HAP-1 (cell line): ENCODE data around the gene KRTAP5-2.

Experiments
- DNase-seq, 2 experiments: peaks; one replicate each; pipeline ENCODE4 v3.0.0-alpha.2; 2016 to 2020; ENCODE audit warnings: low spot score in 2 of 2
- H3K27me3 ChIP-seq: fragments of 250-450 bp; sonication (Bioruptor Pico); 2 replicates; pipeline ENCODE4 v1.5.1; 2020; ENCODE audit warnings: low read depth, mild to moderate bottlenecking, moderate library complexity
- H3K36me3 ChIP-seq: fragments of 250-450 bp; sonication (Bioruptor Pico); replicated peaks from 2 replicates; pipeline ENCODE4 v1.5.1; 2020; ENCODE audit warnings: mild to moderate bottlenecking
- H3K4me1 ChIP-seq: fragments of 250-450 bp; sonication (Bioruptor Pico); 2 replicates; pipeline ENCODE4 v1.5.1; 2020; ENCODE audit warnings: mild to moderate bottlenecking
- H3K4me3 ChIP-seq: fragments of 250-450 bp; sonication (Bioruptor Pico); 2 replicates; pipeline ENCODE4 v1.5.1; 2020; ENCODE audit warnings: mild to moderate bottlenecking, moderate library complexity
- H3K9me3 ChIP-seq: fragments of 250-450 bp; sonication (Bioruptor Pico); 2 replicates; pipeline ENCODE4 v1.5.1; 2020; ENCODE audit warnings: mild to moderate bottlenecking, moderate library complexity
- in situ Hi-C: fragments of 300-500 bp; cut with MboI; formaldehyde crosslinking; loops from 3 replicates; pipeline ENCODE4 v1.14.3; 2020; ENCODE audit warnings: low sequenced_read_pairs, inconsistent platforms, mixed read lengths

Gene KRTAP5-2

GRCh38 chr11:1557051-1557884, 40.8 kb downstream of the KRTAP5-2 start:
- Histone ChIP-seq H3K4me3 (no peak overlapping the region), H3K36me3 (no peaks in the 10 kb centered on the region), H3K27me3 (no peaks in the 10 kb centered on the region), H3K9me3 (no peaks in the 10 kb centered on the region), H3K4me1 (no peaks in the 10 kb centered on the region)
- in situ Hi-C loops = no loop called here
- DNase-seq = no peak

DNA sequence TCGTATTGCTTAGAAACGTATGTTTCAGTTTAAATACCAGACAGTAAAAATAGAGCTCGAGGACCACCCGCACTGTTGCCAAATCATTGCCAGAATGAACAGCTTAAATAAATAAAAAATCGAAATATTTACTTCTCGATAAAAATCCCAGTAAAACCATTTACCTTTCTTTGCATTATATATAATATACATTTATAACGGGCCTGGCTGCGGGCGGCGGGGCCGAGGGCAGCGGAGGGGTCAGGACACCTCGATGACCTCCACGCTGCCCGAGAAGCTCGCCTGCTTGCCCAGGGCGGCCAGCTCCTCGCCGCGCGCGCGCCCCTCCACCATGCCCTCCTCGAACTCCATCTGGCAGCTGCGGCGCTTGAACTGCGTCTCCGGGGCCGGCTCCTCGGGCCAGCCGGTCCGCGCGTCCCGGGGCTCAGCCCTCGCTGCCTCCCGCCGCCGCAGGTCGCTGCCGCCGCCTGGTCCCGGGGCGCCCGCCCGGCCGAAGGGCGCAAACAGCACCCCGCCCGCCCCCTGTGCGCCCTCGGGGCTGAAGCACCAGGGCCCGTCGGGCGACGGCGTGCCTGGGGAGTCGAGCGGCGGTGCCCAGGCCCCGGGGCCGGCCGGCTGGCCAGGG, 41.7 kb downstream of the KRTAP5-2 start:
- Histone ChIP-seq H3K27me3 (no peaks in the 10 kb centered on the region), H3K4me3 (no peak overlapping the region), H3K4me1 (no peaks in the 10 kb centered on the region), H3K36me3 (no peaks in the 10 kb centered on the region), H3K9me3 (no peaks in the 10 kb centered on the region)
- no peak for DNase-seq
- in situ Hi-C loops = no loop called here

DNA sequence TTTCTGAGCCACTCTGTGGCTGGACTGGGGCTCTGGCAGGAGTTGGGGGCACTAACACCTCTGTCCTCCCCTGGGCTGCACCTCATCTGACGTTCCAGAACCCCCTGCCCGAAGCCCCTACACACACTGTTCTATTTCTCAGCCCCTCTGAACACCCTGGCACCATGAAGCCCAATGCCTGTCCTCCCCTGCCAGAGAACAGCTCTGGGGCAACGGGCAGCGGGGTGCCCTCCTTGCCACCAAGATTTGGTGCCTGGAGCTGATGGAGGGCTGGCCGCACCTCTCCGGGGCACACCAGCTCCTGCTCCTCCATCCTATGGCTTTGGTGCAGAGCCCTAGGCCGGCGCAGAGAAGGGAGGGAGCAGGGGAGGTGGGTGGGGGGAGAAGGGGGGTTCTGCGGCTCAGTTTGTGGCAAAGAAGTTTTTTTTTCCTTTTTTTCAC, 42.4 kb downstream of the KRTAP5-2 start:
- no peaks in the 10 kb centered on the region for H3K36me3 ChIP-seq
- H3K4me1 ChIP-seq = no peaks in the 10 kb centered on the region
- H3K4me3 ChIP-seq = no peak overlapping the region
- no peaks in the 10 kb centered on the region for H3K9me3 ChIP-seq
- H3K27me3 ChIP-seq = no peaks in the 10 kb centered on the region
- no peak for DNase-seq
- in situ Hi-C loops = no loop called here

- no peaks in the 10 kb centered on the region for H3K9me3 ChIP-seq
- H3K4me1 ChIP-seq = no peaks in the 10 kb centered on the region
- in situ Hi-C loops = no loop called here
- H3K4me3 ChIP-seq = no peak overlapping the region
- H3K27me3 ChIP-seq = no peaks in the 10 kb centered on the region
- no peak for DNase-seq
- H3K36me3 ChIP-seq = no peaks in the 10 kb centered on the region
Observed at GRCh38 chr11:1554981-1555712, 42.9 kb downstream of the KRTAP5-2 start.

DNA sequence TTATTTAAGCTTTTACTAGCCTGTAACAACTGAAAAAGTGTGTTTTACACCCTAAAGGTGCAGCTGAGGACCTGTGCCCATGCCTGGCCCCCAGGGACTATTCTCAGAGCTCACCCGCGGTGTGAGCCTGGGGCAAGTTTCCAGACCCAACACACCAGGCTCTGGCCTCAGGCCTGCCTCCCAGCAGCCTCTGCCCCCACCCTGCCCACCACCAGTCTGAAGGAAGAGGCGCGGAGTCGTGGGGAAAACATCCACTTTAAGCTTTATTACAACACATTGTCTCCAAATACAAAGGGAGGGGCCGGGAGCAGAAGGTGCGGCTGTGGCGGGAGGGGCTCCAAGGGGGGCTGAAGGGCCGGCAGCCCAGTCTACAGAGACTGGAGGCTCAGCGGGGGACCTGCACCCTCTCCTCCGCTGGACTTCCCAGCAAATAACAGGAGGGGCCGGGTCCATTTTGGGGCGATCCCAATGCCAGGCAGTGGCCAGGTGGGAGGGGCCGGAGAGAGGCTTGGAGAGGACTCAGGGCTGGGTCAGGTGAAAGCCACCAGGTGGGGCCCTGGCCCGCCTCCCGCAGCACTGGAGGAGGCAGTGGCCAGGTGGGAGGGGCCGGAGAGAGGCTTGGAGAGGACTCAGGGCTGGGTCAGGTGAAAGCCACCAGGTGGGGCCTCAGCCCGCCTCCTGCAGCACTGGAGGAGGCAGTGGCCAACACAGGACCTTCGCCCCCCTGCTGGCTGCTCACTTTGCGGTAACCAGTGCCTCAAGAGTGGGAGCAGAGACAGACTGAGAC, 44.1 kb downstream of the KRTAP5-2 start:
- Histone ChIP-seq H3K4me1 (no peaks in the 10 kb centered on the region), H3K36me3 (no peaks in the 10 kb centered on the region), H3K27me3 (no peaks in the 10 kb centered on the region), H3K9me3 (no peaks in the 10 kb centered on the region), H3K4me3 (no peak overlapping the region)
- in situ Hi-C loops = no loop called here
- DNase-seq = no peak

- DNase-seq = no peak
- Histone ChIP-seq H3K4me1 (no peaks in the 10 kb centered on the region), H3K27me3 (peaks cover 25% of the 10 kb centered on the region), H3K4me3 (no peak overlapping the region), H3K36me3 (no peaks in the 10 kb centered on the region), H3K9me3 (no peaks in the 10 kb centered on the region)
- in situ Hi-C loops = no loop called here
Observed at GRCh38 chr11:1549338-1550330, 48.5 kb downstream of the KRTAP5-2 start.

DNA sequence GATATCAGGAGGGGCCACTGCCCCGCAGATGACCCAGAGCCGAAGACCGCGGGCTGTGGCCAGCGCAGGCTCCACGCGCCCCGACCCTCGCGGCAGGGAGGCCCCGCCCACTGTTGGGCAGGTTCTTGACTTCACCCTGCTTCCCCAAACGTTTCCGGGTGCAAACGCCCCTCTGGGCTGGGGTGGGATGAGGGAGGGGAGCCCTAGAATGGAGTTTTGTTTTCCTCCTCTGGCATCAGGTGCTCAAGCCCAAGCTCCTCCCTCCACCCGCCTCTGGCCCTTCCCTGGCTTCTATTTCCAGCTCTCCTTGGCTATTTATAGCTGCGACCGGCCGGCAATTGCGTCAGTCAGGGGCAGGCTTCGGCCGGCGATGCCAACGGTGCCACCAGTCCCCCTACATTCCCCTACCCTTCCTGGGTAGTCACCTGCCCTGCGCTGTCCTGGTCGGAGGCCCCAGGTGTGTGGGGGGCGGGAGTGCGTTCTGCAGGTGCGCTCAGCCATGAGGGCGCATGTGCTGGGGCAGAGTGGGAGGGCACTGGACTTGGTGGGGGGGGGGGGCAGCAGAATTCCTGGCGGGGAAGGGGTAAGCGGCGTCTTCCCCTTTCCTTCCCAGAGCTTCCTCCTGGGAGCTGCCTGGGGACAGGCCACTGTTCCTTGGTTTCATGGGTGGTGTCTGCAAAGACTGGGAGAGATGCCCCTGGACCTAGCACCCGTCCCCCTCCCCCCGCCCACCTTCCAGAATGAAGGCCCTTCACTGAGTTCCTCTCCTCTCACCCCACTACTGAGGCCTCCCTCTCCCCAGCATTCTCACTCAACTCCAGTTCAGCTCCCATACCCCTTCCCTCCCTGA, 49.6 kb downstream of the KRTAP5-2 start:
- peak in 1 of 2 experiments; percentile 32 for DNase-seq
- no peak overlapping the region for H3K4me3 ChIP-seq

GRCh38 chr11:1547467-1548098, 50.5 kb downstream of the KRTAP5-2 start:
- in situ Hi-C loops = no loop called here
- H3K4me1 ChIP-seq = no peaks in the 10 kb centered on the region
- H3K4me3 ChIP-seq = peak overlapping the region; percentile 29
- H3K9me3 ChIP-seq = no peaks in the 10 kb centered on the region
- peaks cover 28% of the 10 kb centered on the region for H3K27me3 ChIP-seq
- no peak for DNase-seq
- no peaks in the 10 kb centered on the region for H3K36me3 ChIP-seq

More for the DNA sequence above, 49.6 kb downstream of the KRTAP5-2 start:
- in situ Hi-C loops = no loop called here
- Histone ChIP-seq H3K9me3 (no peaks in the 10 kb centered on the region), H3K27me3 (peaks cover 28% of the 10 kb centered on the region), H3K4me1 (no peaks in the 10 kb centered on the region), H3K36me3 (no peaks in the 10 kb centered on the region)
